Stimulated activated CD4-positive, alpha-beta T cell treated with anti-CD3 and anti-CD28 coated beads, Interleukin-15, amount 100 ng/mL, for 48 hours (primary cell): ENCODE results near the gene RHNO1.

Experiments used
- DNase-seq, 2 donors: peaks; one replicate each; pipeline ENCODE4 v3.0.0-alpha.2; 2020; ENCODE audit warnings: low read depth in 2 of 2

Gene RHNO1

GRCh38 chr12:2877047-2877952, at the start of gene RHNO1, which contains the start of gene FOXM1:
Gene RHNO1, plus strand, starts transcription at chr12:2877223. Its CDS starts 8,144 bp downstream, at chr12:2885367.
Gene FOXM1, minus strand, starts transcription at chr12:2877174. Its CDS starts 2,696 bp downstream, at chr12:2874478.
- DNase-seq = peak; percentile 68 to 83

GRCh38 chr12:2829275-2829674, 47.7 kb upstream of the RHNO1 start:
- no peak for DNase-seq

GRCh38 chr12:2832550-2833127, 44.4 kb upstream of the RHNO1 start:
- DNase-seq = no peak

GRCh38 chr12:2833327-2833726, 43.7 kb upstream of the RHNO1 start:
- DNase-seq = no peak

- no peak for DNase-seq
Observed at GRCh38 chr12:2833810-2834209, 43.2 kb upstream of the RHNO1 start.

- DNase-seq = no peak
Observed at GRCh38 chr12:2834581-2835491, 42.2 kb upstream of the RHNO1 start, which contains the start of gene NRIP2. Gene NRIP2, minus strand, starts transcription at chr12:2835035. Its CDS starts 52 bp downstream, at chr12:2834983.

GRCh38 chr12:2835691-2836403, 41.2 kb upstream of the RHNO1 start:
- no peak for DNase-seq

- DNase-seq = no peak
Observed at GRCh38 chr12:2836574-2836973, 40.4 kb upstream of the RHNO1 start.

GRCh38 chr12:2841056-2841650, 35.9 kb upstream of the RHNO1 start:
- DNase-seq = no peak

GRCh38 chr12:2842948-2843347, 34.1 kb upstream of the RHNO1 start:
- DNase-seq = no peak

- DNase-seq = no peak
Observed at GRCh38 chr12:2844786-2845185, 32.2 kb upstream of the RHNO1 start.

- DNase-seq = no peak
Observed at GRCh38 chr12:2845280-2845679, 31.7 kb upstream of the RHNO1 start.

GRCh38 chr12:2851931-2852330, 25.1 kb upstream of the RHNO1 start:
- DNase-seq = no peak

- DNase-seq = peak in 1 of 2 donors; percentile 29
Observed at GRCh38 chr12:2853626-2854025, 23.4 kb upstream of the RHNO1 start.

GRCh38 chr12:2854669-2855453, 22.2 kb upstream of the RHNO1 start:
- DNase-seq = no peak

- no peak for DNase-seq
Observed at GRCh38 chr12:2855546-2855945, 21.5 kb upstream of the RHNO1 start.

GRCh38 chr12:2856051-2856450, 21.0 kb upstream of the RHNO1 start:
- no peak for DNase-seq

GRCh38 chr12:2857021-2857431, 20.0 kb upstream of the RHNO1 start, which contains the start of gene TEX52:
Gene TEX52, minus strand, starts transcription at chr12:2857039. Its CDS starts 13 bp downstream, at chr12:2857026.
- no peak for DNase-seq

- DNase-seq = no peak
Observed at GRCh38 chr12:2857576-2857975, 19.4 kb upstream of the RHNO1 start.

GRCh38 chr12:2858334-2858733, 18.7 kb upstream of the RHNO1 start:
- DNase-seq = no peak
